ENCODE data around the gene LHX6.

- no peak for TF ChIP-seq CTCF (IDR thresholded peaks at IDR 0.05 in 8 of 11, conservative IDR thresholded peaks at IDR 0.05 in 3 of 11)
- no peak for TF ChIP-seq POLR2AphosphoS5 (IDR thresholded peaks at IDR 0.05)
- no peak for TF ChIP-seq POLR2A (IDR thresholded peaks at IDR 0.05)
Observed at GRCh38 chr9:122258886-122259415, 30.2 kb upstream of the LHX6 start.
